Uterus (tissue), 4 donors: ENCODE measurements around the gene APLP1. TPM values are rescaled to one million over a fixed set of nuclear protein-coding genes. Genes with fewer than 3 reads are reported as not detected.

Source experiments
- DNase-seq, 2 donors: peaks; one replicate each; pipeline ENCODE4 v3.0.0-alpha.2; 2019 to 2020
- H3K27ac ChIP-seq, 2 donors: fragments of 200-600 bp; sonication (generic); 1 replicate in 1 of 2; 2 replicates in 1 of 2; pipeline ENCODE4 v1.5.1; 2016 to 2018
- H3K27me3 ChIP-seq, 2 donors: fragments of 200-600 bp; sonication (generic); one replicate each; pipeline ENCODE4 v1.5.1; 2018 to 2019; ENCODE audit warnings: control low read depth in 1 of 2
- H3K36me3 ChIP-seq, 2 donors: fragments of 200-600 bp; sonication (generic); one replicate each; pipeline ENCODE4 v1.5.1; 2019; ENCODE audit warnings: control low read depth in 1 of 2
- H3K4me1 ChIP-seq, 2 donors: fragments of 200-600 bp; sonication (generic); one replicate each; pipeline ENCODE4 v1.5.1; 2018 to 2019; ENCODE audit warnings: control low read depth in 1 of 2
- H3K4me3 ChIP-seq, 2 donors: fragments of 200-600 bp; sonication (generic); 1 replicate in 1 of 2; 2 replicates in 1 of 2; pipeline ENCODE4 v1.5.1; 2018 to 2019; ENCODE audit warnings: mild to moderate bottlenecking in 1 of 2
- H3K9me3 ChIP-seq, 2 donors: fragments of 200-600 bp; sonication (generic); one replicate each; pipeline ENCODE4 v1.5.1; 2019; ENCODE audit warnings: control low read depth in 1 of 2
- CTCF ChIP-seq, 4 experiments: fragments of 200-600 bp in 2 of 4; fragments of 450-650 bp in 2 of 4; sonication (generic) in 2 of 4; IDR thresholded peaks; one replicate each; pipeline ENCODE4 v1.5.1; 2016 to 2019; ENCODE audit warnings: antibody characterized with exemption in 4 of 4, mild to moderate bottlenecking in 2 of 4, moderate library complexity in 1 of 4
- POLR2A ChIP-seq, 2 donors: fragments of 450-650 bp; IDR thresholded peaks; one replicate each; pipeline ENCODE4 v1.6.1; 2016; ENCODE audit warnings: antibody characterized with exemption in 2 of 2, mild to moderate bottlenecking in 1 of 2, moderate library complexity in 1 of 2
- intact Hi-C: fragments of 100-400 bp; cut with DNase I; formaldehyde crosslinking; loops from one replicate; pipeline ENCODE4 v1.15.1; 2023; ENCODE audit warnings: low total_unique reads
- total RNA-seq, 4 donors: library from RNA; depleted of rRNA in 3 of 4; stranded (reverse); fragments of >200 nt in 3 of 4; gene quantifications; one replicate each; pipeline versions ENCODE4 v1.1.0 to v1.2.4, GENCODE V29; 2014 to 2023
- donor health status: DM: yes; HTN: yes; CAD: no.

APLP1 gene
- total RNA-seq, 4 donors from 2014 or later, result 6.1 to 16.2 TPM; not detected in 2

- H3K27me3 ChIP-seq, result peaks cover 10 to 16% of the 10 kb centered on the region in 2 donors
- DNase-seq, result no peak
Observed at GRCh38 chr19:35859414-35859813, 9.0 kb upstream of the APLP1 start.

GRCh38 chr19:35860436-35860817 lies 7.9 kb upstream of the APLP1 start:
- no peaks in the 10 kb centered on the region for H3K9me3 ChIP-seq
- no peak for DNase-seq
- H3K4me3 ChIP-seq, result no peak overlapping the region
- H3K4me1 ChIP-seq, result no peaks in the 10 kb centered on the region
- H3K27me3 ChIP-seq, result peaks cover 8 to 10% of the 10 kb centered on the region in 2 donors
- H3K36me3 ChIP-seq, result no peaks in the 10 kb centered on the region
- intact Hi-C loops, result no loop called here
- TF ChIP-seq CTCF (IDR thresholded peaks at IDR 0.05) (no peak), POLR2A (IDR thresholded peaks at IDR 0.05) (no peak)
- no peak overlapping the region for H3K27ac ChIP-seq

More at GRCh38 chr19:35859414-35859813, 9.0 kb upstream of the APLP1 start:
- intact Hi-C loops, result no loop called here
- H3K9me3 ChIP-seq, result no peaks in the 10 kb centered on the region
- H3K4me1 ChIP-seq, result no peaks in the 10 kb centered on the region
- no peaks in the 10 kb centered on the region for H3K36me3 ChIP-seq
- no peak overlapping the region for H3K27ac ChIP-seq
- H3K4me3 ChIP-seq, result no peak overlapping the region
- TF ChIP-seq POLR2A (IDR thresholded peaks at IDR 0.05) (no peak), CTCF (IDR thresholded peaks at IDR 0.05) (no peak)

- no peaks in the 10 kb centered on the region for H3K9me3 ChIP-seq
- no peak overlapping the region for H3K27ac ChIP-seq
- H3K4me1 ChIP-seq, result no peaks in the 10 kb centered on the region
- no peak for TF ChIP-seq CTCF (IDR thresholded peaks at IDR 0.05)
- TF ChIP-seq POLR2A (IDR thresholded peaks at IDR 0.05), result no peak
- H3K36me3 ChIP-seq, result no peaks in the 10 kb centered on the region
- DNase-seq, result no peak
- H3K4me3 ChIP-seq, result no peak overlapping the region
- H3K27me3 ChIP-seq, result peaks cover 2 to 7% of the 10 kb centered on the region in 2 donors
- intact Hi-C loops, result no loop called here
Observed at GRCh38 chr19:35860818-35861639, 7.3 kb upstream of the APLP1 start.

GRCh38 chr19:35861640-35862160 lies 6.7 kb upstream of the APLP1 start:
- no peak for DNase-seq
- Histone ChIP-seq H3K27ac (no peak overlapping the region), H3K27me3 (peaks cover 0 to under 1% of the 10 kb centered on the region in 2 donors), H3K4me3 (no peak overlapping the region), H3K36me3 (no peaks in the 10 kb centered on the region), H3K4me1 (no peaks in the 10 kb centered on the region), H3K9me3 (no peaks in the 10 kb centered on the region)
- intact Hi-C loops, result no loop called here
- TF ChIP-seq CTCF (IDR thresholded peaks at IDR 0.05), result no peak
- no peak for TF ChIP-seq POLR2A (IDR thresholded peaks at IDR 0.05)

GRCh38 chr19:35862528-35862927 lies 5.8 kb upstream of the APLP1 start:
- no peaks in the 10 kb centered on the region for H3K27me3 ChIP-seq
- intact Hi-C loops, result no loop called here
- H3K4me3 ChIP-seq, result no peak overlapping the region
- no peaks in the 10 kb centered on the region for H3K9me3 ChIP-seq
- DNase-seq, result no peak
- H3K36me3 ChIP-seq, result no peaks in the 10 kb centered on the region
- TF ChIP-seq CTCF (IDR thresholded peaks at IDR 0.05) (no peak), POLR2A (IDR thresholded peaks at IDR 0.05) (no peak)
- no peak overlapping the region for H3K27ac ChIP-seq
- no peaks in the 10 kb centered on the region for H3K4me1 ChIP-seq
